Measurements from ENCODE around the gene RIMS4.

Gene RIMS4

DNA sequence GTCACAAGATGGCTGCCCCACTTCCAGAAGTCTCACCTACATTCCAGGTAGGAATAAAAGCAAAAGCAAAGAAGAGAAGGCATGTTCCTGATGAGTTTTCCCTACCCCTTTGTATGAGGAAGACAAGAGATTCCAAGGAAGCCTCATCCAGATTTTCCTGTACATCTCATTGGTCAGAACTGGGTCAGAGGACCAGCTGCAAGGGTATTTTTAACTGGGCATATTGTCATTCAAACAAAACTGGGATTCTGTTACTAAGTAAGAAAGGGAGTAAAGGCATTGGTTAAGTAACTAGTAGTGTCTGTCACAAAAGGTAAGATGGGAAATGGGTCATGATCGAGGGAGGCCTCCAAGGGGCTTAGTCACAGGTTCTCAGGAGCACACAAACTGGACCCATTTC, 28.2 kb upstream of the RIMS4 start:
- H3K4me3 ChIP-seq (ENCODE audit: low read depth, low read length) = no peak overlapping the region
- DNase-seq (ENCODE audit: low read depth) = no peak
- TF ChIP-seq, protein P1, sequence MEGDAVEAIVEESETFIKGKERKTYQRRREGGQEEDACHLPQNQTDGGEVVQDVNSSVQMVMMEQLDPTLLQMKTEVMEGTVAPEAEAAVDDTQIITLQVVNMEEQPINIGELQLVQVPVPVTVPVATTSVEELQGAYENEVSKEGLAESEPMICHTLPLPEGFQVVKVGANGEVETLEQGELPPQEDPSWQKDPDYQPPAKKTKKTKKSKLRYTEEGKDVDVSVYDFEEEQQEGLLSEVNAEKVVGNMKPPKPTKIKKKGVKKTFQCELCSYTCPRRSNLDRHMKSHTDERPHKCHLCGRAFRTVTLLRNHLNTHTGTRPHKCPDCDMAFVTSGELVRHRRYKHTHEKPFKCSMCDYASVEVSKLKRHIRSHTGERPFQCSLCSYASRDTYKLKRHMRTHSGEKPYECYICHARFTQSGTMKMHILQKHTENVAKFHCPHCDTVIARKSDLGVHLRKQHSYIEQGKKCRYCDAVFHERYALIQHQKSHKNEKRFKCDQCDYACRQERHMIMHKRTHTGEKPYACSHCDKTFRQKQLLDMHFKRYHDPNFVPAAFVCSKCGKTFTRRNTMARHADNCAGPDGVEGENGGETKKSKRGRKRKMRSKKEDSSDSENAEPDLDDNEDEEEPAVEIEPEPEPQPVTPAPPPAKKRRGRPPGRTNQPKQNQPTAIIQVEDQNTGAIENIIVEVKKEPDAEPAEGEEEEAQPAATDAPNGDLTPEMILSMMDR (conservative IDR thresholded peaks at IDR 0.05; ENCODE audit: low read depth, low read length) = no peak

DNA sequence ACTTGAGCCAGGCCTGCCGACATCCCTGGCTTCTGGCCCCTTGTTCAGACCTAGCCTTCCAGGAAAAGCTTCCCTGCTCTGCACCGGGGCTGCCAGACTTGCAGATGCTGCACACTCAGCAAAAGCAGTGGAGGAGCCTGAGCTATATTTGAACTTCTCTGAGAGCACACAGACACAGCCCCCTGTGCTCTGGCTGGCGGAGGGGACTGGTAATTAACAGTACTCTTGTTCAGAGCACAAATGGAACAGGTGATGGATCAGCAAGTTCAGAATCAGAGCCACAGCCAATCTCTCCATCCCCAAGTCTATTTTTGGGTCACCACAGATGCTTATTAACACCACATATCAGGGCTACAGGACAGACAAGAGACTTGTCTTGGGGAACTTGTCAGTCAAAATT, 27.6 kb upstream of the RIMS4 start:
- no peak for DNase-seq (ENCODE audit: low read depth)
- no peak overlapping the region for H3K4me3 ChIP-seq (ENCODE audit: low read depth, low read length)
- TF ChIP-seq, protein P1 (conservative IDR thresholded peaks at IDR 0.05; ENCODE audit: low read depth, low read length) = no peak

DNA sequence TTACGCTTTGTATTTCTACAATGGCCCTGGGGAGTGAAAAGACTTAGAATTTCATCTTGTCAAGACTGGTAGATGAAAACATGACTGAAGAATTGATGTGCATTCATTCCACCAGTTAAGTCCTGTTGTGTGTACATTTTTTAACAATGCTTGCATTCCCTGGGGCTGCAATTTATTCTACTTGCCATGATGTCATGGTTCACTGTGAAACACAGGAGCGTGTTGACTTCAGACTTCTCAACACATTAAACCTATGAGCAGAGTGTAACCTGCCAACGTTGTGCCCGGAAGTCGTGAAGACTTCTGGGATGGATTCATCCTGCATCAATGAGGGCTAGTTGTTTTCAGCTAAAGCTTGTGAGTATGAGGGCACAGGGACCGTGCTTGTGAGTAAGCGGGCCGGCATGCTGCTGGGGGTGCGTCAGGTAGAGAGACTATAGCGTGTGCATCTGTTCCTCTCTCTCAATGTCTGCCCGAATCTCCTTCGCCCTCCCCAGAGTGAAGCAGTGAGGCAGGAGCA, 26.3 kb upstream of the RIMS4 start:
- H3K4me3 ChIP-seq (ENCODE audit: low read depth, low read length) = no peak overlapping the region
- no peak for DNase-seq (ENCODE audit: low read depth)
- TF ChIP-seq, protein P1 (conservative IDR thresholded peaks at IDR 0.05; ENCODE audit: low read depth, low read length) = no peak

DNA sequence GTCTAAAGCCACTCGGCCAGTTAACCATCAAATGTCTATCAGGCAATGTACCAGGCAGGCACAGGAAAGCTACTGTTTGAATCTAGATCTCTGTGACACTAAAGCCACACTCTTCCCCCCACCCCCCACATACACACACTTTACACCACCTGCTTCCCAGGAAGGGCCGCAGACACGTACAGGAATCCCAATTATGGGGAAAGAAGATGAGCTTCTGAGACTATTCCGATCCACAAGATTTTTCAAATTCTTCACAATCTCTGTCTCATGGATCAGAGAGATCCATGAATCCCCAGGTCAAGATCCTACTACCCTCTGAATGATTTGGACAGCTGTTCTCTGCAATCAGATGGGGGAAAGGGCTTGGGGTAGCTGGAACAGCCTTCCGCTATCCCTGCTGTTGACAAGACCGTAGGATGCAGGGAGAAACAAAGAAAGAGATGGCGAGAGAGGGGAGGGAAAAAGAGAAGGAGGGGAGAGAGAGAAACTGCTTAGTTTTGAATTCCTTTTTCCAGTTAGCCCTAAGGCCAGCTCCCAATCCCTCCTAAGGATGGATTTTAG, 25.4 kb upstream of the RIMS4 start:
- TF ChIP-seq, protein P1 (conservative IDR thresholded peaks at IDR 0.05; ENCODE audit: low read depth, low read length) = no peak
- no peak for DNase-seq (ENCODE audit: low read depth)
- H3K4me3 ChIP-seq (ENCODE audit: low read depth, low read length) = no peak overlapping the region

DNA sequence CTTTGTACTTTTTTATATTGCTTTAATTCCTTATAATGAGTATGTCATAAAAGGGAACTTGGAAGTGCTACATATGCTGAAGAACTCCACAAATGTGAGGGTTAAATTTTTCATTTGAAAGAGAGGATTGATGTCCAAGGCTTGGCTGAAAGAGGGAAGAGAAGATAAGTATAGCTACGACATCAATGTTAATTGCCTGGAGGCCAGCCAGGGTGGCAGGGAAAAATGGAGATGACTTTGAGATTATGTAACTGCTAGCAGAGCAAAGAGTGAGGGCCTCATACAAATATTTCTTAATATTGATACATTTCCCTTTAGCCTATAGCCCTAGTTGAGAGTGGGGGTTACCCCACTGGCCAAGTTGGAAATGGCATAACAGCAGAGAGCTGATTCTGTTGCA, 24.8 kb upstream of the RIMS4 start:
- H3K4me3 ChIP-seq (ENCODE audit: low read depth, low read length) = no peak overlapping the region
- DNase-seq (ENCODE audit: low read depth) = no peak

DNA sequence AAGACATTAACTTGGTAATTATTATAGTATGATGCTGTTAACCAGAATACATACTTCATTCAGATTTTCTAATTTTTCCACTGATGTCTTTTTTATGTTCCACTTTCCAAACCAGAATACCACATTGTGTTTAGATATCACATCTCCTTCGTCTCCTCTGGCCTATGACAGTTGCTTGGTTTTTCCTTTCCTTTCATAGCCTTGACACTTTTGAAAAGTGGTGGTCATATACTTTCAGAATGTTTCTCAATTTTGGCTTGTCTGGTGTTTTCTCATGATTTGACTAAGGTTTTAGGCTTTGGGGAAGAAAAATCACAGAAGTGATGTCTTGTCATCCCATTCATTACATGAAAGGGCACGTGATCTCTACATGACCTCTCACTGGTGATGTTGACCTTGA, 24.3 kb upstream of the RIMS4 start:
- TF ChIP-seq, protein P1 (conservative IDR thresholded peaks at IDR 0.05; ENCODE audit: low read depth, low read length) = no peak

More for the DNA sequence above, 24.8 kb upstream of the RIMS4 start:
- TF ChIP-seq, protein P1 (conservative IDR thresholded peaks at IDR 0.05; ENCODE audit: low read depth, low read length) = no peak

DNA sequence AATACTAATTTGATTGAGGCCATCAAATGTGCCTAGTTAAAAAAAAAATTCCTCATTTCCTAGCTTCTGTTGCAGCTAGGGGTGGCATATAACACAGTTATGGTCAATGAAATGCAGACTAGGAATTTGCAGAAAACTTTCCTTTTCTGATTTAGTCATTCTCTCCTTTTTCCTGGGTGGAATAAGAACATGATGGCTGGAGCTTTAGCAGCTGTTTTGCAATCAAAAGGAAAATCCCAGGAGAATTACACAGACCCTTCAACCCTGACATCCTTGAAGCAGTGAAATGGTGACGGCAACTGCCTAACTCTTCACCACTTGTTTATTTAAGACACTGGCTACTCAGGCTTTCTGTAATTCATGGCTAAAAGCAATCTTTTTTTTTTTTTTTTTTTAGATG, 23.1 kb upstream of the RIMS4 start:
- no peak for DNase-seq (ENCODE audit: low read depth)
- H3K4me3 ChIP-seq (ENCODE audit: low read depth, low read length) = no peak overlapping the region
- TF ChIP-seq, protein P1 (conservative IDR thresholded peaks at IDR 0.05; ENCODE audit: low read depth, low read length) = no peak

More for the DNA sequence above, 24.3 kb upstream of the RIMS4 start:
- H3K4me3 ChIP-seq (ENCODE audit: low read depth, low read length) = no peak overlapping the region
- DNase-seq (ENCODE audit: low read depth) = no peak
